ENCODE measurements around the gene CLEC7A. TPM values are rescaled to one million over a fixed set of nuclear protein-coding genes. Genes with fewer than 3 reads are reported as not detected.

Gene CLEC7A
- total RNA-seq, 4 donors from 2014 or later: 10.3 to 36.1 (median 19.2) TPM

GRCh38 chr12:10132850-10133370 is 2.9 kb upstream of the CLEC7A start:
- no peaks in the 10 kb centered on the region for H3K36me3 ChIP-seq
- no peak for TF ChIP-seq CTCF (IDR thresholded peaks at IDR 0.05)
- TF ChIP-seq POLR2A (IDR thresholded peaks at IDR 0.05): no peak
- 69 to 76% methylated on average over 6 of the region's 6 CpGs for WGBS, 2 donors
- intact Hi-C loops (cut with DNase I): no loop called here
- H3K4me1 ChIP-seq: peaks cover 0 to 57% (median 12%) of the 10 kb centered on the region in 3 donors
- H3K9me3 ChIP-seq: no peaks in the 10 kb centered on the region
- H3K27me3 ChIP-seq: no peaks in the 10 kb centered on the region
- DNase-seq: no peak
- peak overlapping the region in 1 of 4 donors; percentile 30 for H3K27ac ChIP-seq
- no peak overlapping the region for H3K4me3 ChIP-seq

GRCh38 chr12:10131111-10131690 is 1.2 kb upstream of the CLEC7A start:
- Histone ChIP-seq H3K27ac (peak overlapping the region; percentile 72 to 85 (median 80)), H3K27me3 (no peaks in the 10 kb centered on the region), H3K9me3 (no peaks in the 10 kb centered on the region), H3K4me1 (peaks cover 0 to 51% (median 12%) of the 10 kb centered on the region in 3 donors), H3K4me3 (no peak overlapping the region), H3K36me3 (no peaks in the 10 kb centered on the region)
- intact Hi-C loops (cut with DNase I): no loop called here
- WGBS, 2 donors: 51 to 58% methylated on average over 2 of the region's 2 CpGs
- no peak for TF ChIP-seq POLR2A (IDR thresholded peaks at IDR 0.05)
- no peak for TF ChIP-seq CTCF (IDR thresholded peaks at IDR 0.05)
- no peak for DNase-seq

- Histone ChIP-seq H3K4me1 (peaks cover 0 to 47% (median 12%) of the 10 kb centered on the region in 3 donors), H3K9me3 (no peaks in the 10 kb centered on the region), H3K36me3 (no peaks in the 10 kb centered on the region), H3K27ac (peak overlapping the region; percentile 70 to 85 (median 74)), H3K4me3 (peak overlapping the region; percentile 33 to 60 (median 34)), H3K27me3 (no peaks in the 10 kb centered on the region)
- intact Hi-C loops (cut with DNase I): no loop called here
- TF ChIP-seq CTCF (IDR thresholded peaks at IDR 0.05) (no peak), POLR2A (IDR thresholded peaks at IDR 0.05) (peak in 1 of 4 donors; percentile 29)
- no peak for DNase-seq
- 30 to 34% methylated on average over 5 of the region's 5 CpGs for WGBS, 2 donors
Observed at GRCh38 chr12:10128687-10129086, 1.3 kb downstream of the CLEC7A start.

GRCh38 chr12:10126413-10126812 is 3.6 kb downstream of the CLEC7A start:
- H3K27ac ChIP-seq: no peak overlapping the region
- H3K27me3 ChIP-seq: no peaks in the 10 kb centered on the region
- H3K4me1 ChIP-seq: peaks cover 0 to 31% (median 9%) of the 10 kb centered on the region in 3 donors
- no peak overlapping the region for H3K4me3 ChIP-seq
- TF ChIP-seq CTCF (IDR thresholded peaks at IDR 0.05) (no peak), POLR2A (IDR thresholded peaks at IDR 0.05) (no peak)
- intact Hi-C loops (cut with DNase I): no loop called here
- peaks cover 0 to 9% (median 0%) of the 10 kb centered on the region in 3 donors for H3K36me3 ChIP-seq
- H3K9me3 ChIP-seq: no peaks in the 10 kb centered on the region
- 71 to 75% methylated on average over 1 of the region's 1 CpG for WGBS, 2 donors
- DNase-seq: no peak

GRCh38 chr12:10122689-10123088 is 7.3 kb downstream of the CLEC7A start:
- no peak for TF ChIP-seq CTCF (IDR thresholded peaks at IDR 0.05)
- no peak for TF ChIP-seq POLR2A (IDR thresholded peaks at IDR 0.05)
- intact Hi-C loops (cut with DNase I): no loop called here
- no peaks in the 10 kb centered on the region for H3K9me3 ChIP-seq
- H3K36me3 ChIP-seq: peaks cover 0 to 9% (median 0%) of the 10 kb centered on the region in 3 donors
- no peak for DNase-seq
- H3K4me1 ChIP-seq: no peaks in the 10 kb centered on the region
- 69% methylated on average over 2 to 4 of the region's 4 CpGs for WGBS, 2 donors
- H3K27me3 ChIP-seq: no peaks in the 10 kb centered on the region
- H3K27ac ChIP-seq: no peak overlapping the region
- no peak overlapping the region for H3K4me3 ChIP-seq

Measured in esophagus squamous epithelium (tissue), 5 donors.